Liver (tissue), 9 donors: Measurements from ENCODE around the gene DNAJB4. TPM values are rescaled to one million over a fixed set of nuclear protein-coding genes. Genes with fewer than 3 reads are reported as not detected.

ENCODE experiments used
- DNase-seq: peaks from one replicate; pipeline ENCODE4 v3.0.0-alpha.2; 2017; ENCODE audit warnings: low spot score
- H3K27ac ChIP-seq, 2 donors: one replicate each; pipeline ENCODE4 v1.7.0; 2013; ENCODE audit warnings: inconsistent platforms in 2 of 2, low read length in 2 of 2, control low read depth in 1 of 2, low read depth in 1 of 2, mild to moderate bottlenecking in 1 of 2
- H3K27me3 ChIP-seq, 4 donors: one replicate each; pipeline versions ENCODE4 v1.6.1 to v1.7.0; 2013; ENCODE audit warnings: low read length in 3 of 4, inconsistent platforms in 1 of 4, mild to moderate bottlenecking in 1 of 4, moderate library complexity in 1 of 4; ENCODE audit not compliant: control insufficient read depth in 4 of 4, insufficient read depth in 4 of 4
- H3K36me3 ChIP-seq, 4 donors: one replicate each; pipeline versions ENCODE4 v1.6.1 to v1.7.0; 2013; ENCODE audit warnings: low read length in 3 of 4, mild to moderate bottlenecking in 3 of 4, low read depth in 1 of 4, moderate library complexity in 1 of 4; ENCODE audit not compliant: control insufficient read depth in 4 of 4, insufficient read depth in 3 of 4
- H3K4me1 ChIP-seq, 4 donors: one replicate each; pipeline versions ENCODE4 v1.6.1 to v1.7.0; 2013; ENCODE audit warnings: low read length in 3 of 4, mild to moderate bottlenecking in 3 of 4, moderate library complexity in 1 of 4; ENCODE audit not compliant: control insufficient read depth in 4 of 4, insufficient read depth in 4 of 4
- H3K4me3 ChIP-seq, 3 donors: one replicate each; pipeline versions ENCODE4 v1.6.1 to v1.7.0; 2013; ENCODE audit warnings: low read length in 3 of 3, control low read depth in 1 of 3, low read depth in 1 of 3, mild to moderate bottlenecking in 1 of 3
- H3K9ac ChIP-seq, 2 donors: one replicate each; pipeline ENCODE4 v1.7.0; 2013; ENCODE audit warnings: low read length in 2 of 2, mild to moderate bottlenecking in 2 of 2, moderate library complexity in 2 of 2, control low read depth in 1 of 2, low read depth in 1 of 2
- H3K9me3 ChIP-seq, 4 donors: one replicate each; pipeline versions ENCODE4 v1.6.1 to v1.7.0; 2013; ENCODE audit warnings: low read length in 3 of 4; ENCODE audit not compliant: control insufficient read depth in 4 of 4
- ATF3 ChIP-seq: IDR thresholded peaks from 2 replicates; pipeline ENCODE4 v1.6.1; 2016; ENCODE audit warnings: antibody characterized with exemption
- CTCF ChIP-seq: fragments of 150-350 bp; IDR thresholded peaks from 2 replicates; pipeline ENCODE4 v1.5.1; 2017; ENCODE audit warnings: improper control_type of control experiment, low read depth, low read length; ENCODE audit not compliant: missing input control
- EGR1 ChIP-seq, 2 donors: IDR thresholded peaks; 2 replicates each; pipeline ENCODE4 v1.6.1; 2016 to 2018; ENCODE audit warnings: antibody characterized with exemption in 2 of 2, low read depth in 2 of 2
- FOXA1 ChIP-seq: IDR thresholded peaks from 2 replicates; pipeline ENCODE4 v1.6.1; 2016; ENCODE audit warnings: antibody characterized with exemption
- FOXA2 ChIP-seq: IDR thresholded peaks from 2 replicates; pipeline ENCODE4 v1.6.1; 2016; ENCODE audit warnings: antibody characterized with exemption
- GABPA ChIP-seq, 2 donors: IDR thresholded peaks in 1 of 2; conservative IDR thresholded peaks in 1 of 2; 2 replicates each; pipeline ENCODE4 v1.6.1; 2016; ENCODE audit warnings: antibody characterized with exemption in 2 of 2, mild to moderate bottlenecking in 1 of 2, moderate library complexity in 1 of 2
- HNF4A ChIP-seq, 2 donors: conservative IDR thresholded peaks; 2 replicates each; pipeline ENCODE4 v1.6.1; 2016; ENCODE audit warnings: antibody characterized with exemption in 2 of 2, mild to moderate bottlenecking in 2 of 2
- HNF4G ChIP-seq: IDR thresholded peaks from 2 replicates; pipeline ENCODE4 v1.6.1; 2016; ENCODE audit warnings: antibody characterized with exemption
- JUND ChIP-seq, 2 donors: IDR thresholded peaks; 2 replicates each; pipeline ENCODE4 v1.6.1; 2016; ENCODE audit warnings: antibody characterized with exemption in 2 of 2
- MAX ChIP-seq: IDR thresholded peaks from 2 replicates; pipeline ENCODE4 v1.6.1; 2016; ENCODE audit warnings: antibody characterized with exemption
- NR2F2 ChIP-seq: IDR thresholded peaks from 2 replicates; pipeline ENCODE4 v1.6.1; 2016; ENCODE audit warnings: antibody characterized with exemption
- RAD21 ChIP-seq, 2 donors: IDR thresholded peaks; 2 replicates each; pipeline ENCODE4 v1.6.1; 2016; ENCODE audit warnings: antibody characterized with exemption in 2 of 2, mild to moderate bottlenecking in 2 of 2
- SP1 ChIP-seq: IDR thresholded peaks from 2 replicates; pipeline ENCODE4 v1.6.1; 2018; ENCODE audit warnings: antibody characterized with exemption, mild to moderate bottlenecking
- TAF1 ChIP-seq: conservative IDR thresholded peaks from 2 replicates; pipeline ENCODE4 v1.6.1; 2016; ENCODE audit warnings: antibody characterized with exemption, mild to moderate bottlenecking
- YY1 ChIP-seq: IDR thresholded peaks from 2 replicates; pipeline ENCODE4 v1.6.1; 2016; ENCODE audit warnings: antibody characterized with exemption, mild to moderate bottlenecking
- ZBTB33 ChIP-seq: IDR thresholded peaks from 2 replicates; pipeline ENCODE4 v1.6.1; 2016; ENCODE audit warnings: antibody characterized with exemption
- WGBS: extraction: QIAGEN DNeasy Blood & Tissue Kit; methylation state at CpG from one replicate; pipeline ENCODE4 v1.1.7; 2013; 5-methylcytosine and 5-hydroxymethylcytosine counted together
- polyA plus RNA-seq, 2 donors: library from polyadenylated mRNA; stranded (reverse) in 1 of 2; unstranded in 1 of 2; fragments of 200-250 nt in 1 of 2; fragments of >200 nt in 1 of 2; fragmentation: Nextera tagmentation in 1 of 2; extraction: Ambion mirVana in 1 of 2; gene quantifications; one replicate each; pipeline versions ENCODE4 v1.2.1 to v1.2.3, GENCODE V29; 2013 to 2015
- total RNA-seq, 2 donors: library from RNA; depleted of rRNA; stranded (reverse); fragments of >200 nt; gene quantifications; one replicate each; pipeline ENCODE4 v1.2.3, GENCODE V29; 2014
- TF ChIP-seq, protein P1 (sequence below): IDR thresholded peaks from 2 replicates; pipeline ENCODE4 v1.6.1; 2016; ENCODE audit warnings: antibody characterized with exemption, mild to moderate bottlenecking
- donor health status: healthy.
- donor health status: healthy.
- donor health status: healthy.
- donor health status: healthy.
- donor health status: healthy.

The DNAJB4 gene
- total and polyA plus RNA-seq, 4 donors: 5.7 to 21.6 (median 10.0) TPM

DNA sequence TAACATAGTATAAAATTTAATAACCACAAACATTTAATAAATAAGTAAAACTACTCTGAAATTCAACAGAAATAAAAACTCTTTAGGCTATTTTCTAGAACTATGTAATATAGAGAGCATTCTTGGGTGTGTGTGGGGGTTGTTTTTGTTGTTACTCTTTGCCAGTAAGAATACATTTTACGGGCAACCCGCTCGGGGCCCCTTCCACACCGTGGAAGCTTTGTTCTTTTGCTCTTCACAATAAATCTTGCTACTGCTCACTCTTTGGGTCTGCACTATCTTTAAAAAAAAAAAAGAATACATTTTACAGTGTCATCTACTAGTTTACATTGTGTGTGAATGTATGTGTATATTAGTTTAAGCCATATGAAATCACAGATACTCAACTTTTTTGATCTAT lies 25.1 kb downstream of the DNAJB4 start:
- TF ChIP-seq JUND (IDR thresholded peaks at IDR 0.05) (no peak), HNF4G (no peak), TAF1 (no peak), NR2F2 (no peak), CTCF (no peak), EGR1 (IDR thresholded peaks at IDR 0.05; ENCODE audit: low read depth in 2 of 2) (no peak), HNF4A (conservative IDR thresholded peaks at IDR 0.05) (no peak), GABPA (IDR thresholded peaks at IDR 0.05 in 1 of 2, conservative IDR thresholded peaks at IDR 0.05 in 1 of 2) (no peak), MAX (no peak), ATF3 (no peak), YY1 (no peak)
- TF ChIP-seq, protein P1, sequence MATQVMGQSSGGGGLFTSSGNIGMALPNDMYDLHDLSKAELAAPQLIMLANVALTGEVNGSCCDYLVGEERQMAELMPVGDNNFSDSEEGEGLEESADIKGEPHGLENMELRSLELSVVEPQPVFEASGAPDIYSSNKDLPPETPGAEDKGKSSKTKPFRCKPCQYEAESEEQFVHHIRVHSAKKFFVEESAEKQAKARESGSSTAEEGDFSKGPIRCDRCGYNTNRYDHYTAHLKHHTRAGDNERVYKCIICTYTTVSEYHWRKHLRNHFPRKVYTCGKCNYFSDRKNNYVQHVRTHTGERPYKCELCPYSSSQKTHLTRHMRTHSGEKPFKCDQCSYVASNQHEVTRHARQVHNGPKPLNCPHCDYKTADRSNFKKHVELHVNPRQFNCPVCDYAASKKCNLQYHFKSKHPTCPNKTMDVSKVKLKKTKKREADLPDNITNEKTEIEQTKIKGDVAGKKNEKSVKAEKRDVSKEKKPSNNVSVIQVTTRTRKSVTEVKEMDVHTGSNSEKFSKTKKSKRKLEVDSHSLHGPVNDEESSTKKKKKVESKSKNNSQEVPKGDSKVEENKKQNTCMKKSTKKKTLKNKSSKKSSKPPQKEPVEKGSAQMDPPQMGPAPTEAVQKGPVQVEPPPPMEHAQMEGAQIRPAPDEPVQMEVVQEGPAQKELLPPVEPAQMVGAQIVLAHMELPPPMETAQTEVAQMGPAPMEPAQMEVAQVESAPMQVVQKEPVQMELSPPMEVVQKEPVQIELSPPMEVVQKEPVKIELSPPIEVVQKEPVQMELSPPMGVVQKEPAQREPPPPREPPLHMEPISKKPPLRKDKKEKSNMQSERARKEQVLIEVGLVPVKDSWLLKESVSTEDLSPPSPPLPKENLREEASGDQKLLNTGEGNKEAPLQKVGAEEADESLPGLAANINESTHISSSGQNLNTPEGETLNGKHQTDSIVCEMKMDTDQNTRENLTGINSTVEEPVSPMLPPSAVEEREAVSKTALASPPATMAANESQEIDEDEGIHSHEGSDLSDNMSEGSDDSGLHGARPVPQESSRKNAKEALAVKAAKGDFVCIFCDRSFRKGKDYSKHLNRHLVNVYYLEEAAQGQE: no peak
- H3K27me3 ChIP-seq: no peaks in the 10 kb centered on the region
- no peak for DNase-seq
- H3K27ac ChIP-seq: no peak overlapping the region
- no peaks in the 10 kb centered on the region for H3K9me3 ChIP-seq
- H3K36me3 ChIP-seq: no peaks in the 10 kb centered on the region
- no peaks in the 10 kb centered on the region for H3K4me1 ChIP-seq
- WGBS: 90% methylated on average over 4 of the region's 4 CpGs
- H3K9ac ChIP-seq: no peak overlapping the region
- no peak overlapping the region for H3K4me3 ChIP-seq

- H3K4me1 ChIP-seq: no peaks in the 10 kb centered on the region
- TF ChIP-seq ATF3: no peak
- TF ChIP-seq ZBTB33: no peak
- TF ChIP-seq TAF1: no peak
- TF ChIP-seq YY1: no peak
- TF ChIP-seq SP1: no peak
- TF ChIP-seq FOXA1: no peak
- no peak for TF ChIP-seq JUND (IDR thresholded peaks at IDR 0.05)
- no peak for TF ChIP-seq RAD21 (IDR thresholded peaks at IDR 0.05)
- TF ChIP-seq CTCF: no peak
- no peak for TF ChIP-seq FOXA2
- H3K36me3 ChIP-seq: no peaks in the 10 kb centered on the region
- DNase-seq: no peak
- no peaks in the 10 kb centered on the region for H3K27me3 ChIP-seq
- H3K9ac ChIP-seq: no peak overlapping the region
- no peaks in the 10 kb centered on the region for H3K9me3 ChIP-seq
- H3K27ac ChIP-seq: no peak overlapping the region
- 88% methylated on average over 4 of the region's 4 CpGs for WGBS
- no peak overlapping the region for H3K4me3 ChIP-seq
These were observed 28.5 kb downstream of the DNAJB4 start for GRCh38 chr1:78032996-78033796.
